Activated effector memory CD4-positive, alpha-beta T cell treated with Interleukin-2 at 50 U/mL for 16 hours (primary cell): Measurements from ENCODE around the gene CLIC2.

ENCODE experiments used
- DNase-seq: peaks from one replicate; pipeline ENCODE4 v3.0.0-alpha.2; 2020

CLIC2 gene

DNA sequence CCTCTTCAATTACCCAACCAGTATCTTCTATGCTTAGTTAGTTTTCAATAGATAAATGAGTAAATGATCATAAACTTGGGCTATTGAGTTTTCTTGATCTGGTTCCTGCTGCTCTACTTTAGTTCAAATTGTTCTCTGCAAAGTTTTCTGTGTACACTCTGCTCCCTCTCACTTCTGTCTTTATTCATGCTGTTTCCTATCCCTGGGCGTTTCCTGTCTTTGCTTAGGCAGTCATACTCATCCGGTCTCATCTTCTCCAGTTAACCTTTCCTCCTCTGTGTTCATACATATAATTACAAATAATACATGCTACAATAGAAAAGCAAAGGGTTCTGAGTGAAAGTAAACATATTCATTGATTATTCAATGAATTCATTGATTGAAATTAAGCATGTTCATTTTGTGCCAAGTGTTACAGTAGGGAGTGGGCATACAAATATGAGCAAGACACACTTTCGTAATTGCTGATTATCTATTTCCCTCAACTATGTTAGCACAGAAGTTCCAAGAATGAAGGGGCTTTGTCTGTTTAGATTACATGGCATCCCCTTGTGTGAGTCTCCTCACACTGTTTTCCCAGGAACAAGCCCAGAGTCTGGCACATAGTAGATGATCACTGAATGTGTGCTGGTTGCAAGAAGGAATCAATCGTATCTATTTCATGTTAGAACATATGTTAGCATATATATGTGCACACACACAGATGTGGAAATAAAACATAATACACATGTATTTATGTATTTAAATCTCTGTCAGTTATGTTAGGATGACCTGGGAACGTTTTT lies 71.3 kb downstream of the CLIC2 start:
- no peak for DNase-seq

DNA sequence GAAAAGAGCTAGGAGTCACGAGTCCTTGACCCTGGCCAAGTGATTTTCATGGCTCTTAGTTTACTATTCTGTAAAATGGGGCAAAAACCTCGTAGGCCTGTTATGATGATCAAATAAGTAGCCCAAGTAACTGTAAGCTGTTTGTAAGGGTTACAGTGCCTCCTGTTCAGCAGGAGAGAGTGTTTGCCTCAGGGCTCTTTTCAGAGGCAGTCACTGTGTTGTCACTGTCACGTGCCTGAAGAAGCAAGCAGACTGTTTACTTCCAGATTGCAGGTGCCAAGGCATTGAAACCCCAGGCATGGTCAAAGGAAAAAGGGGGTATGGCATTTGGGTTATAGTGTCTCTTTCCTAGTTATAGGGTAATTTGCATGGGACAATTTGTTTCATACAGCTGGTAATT lies 74.7 kb downstream of the CLIC2 start:
- DNase-seq = no peak

DNA sequence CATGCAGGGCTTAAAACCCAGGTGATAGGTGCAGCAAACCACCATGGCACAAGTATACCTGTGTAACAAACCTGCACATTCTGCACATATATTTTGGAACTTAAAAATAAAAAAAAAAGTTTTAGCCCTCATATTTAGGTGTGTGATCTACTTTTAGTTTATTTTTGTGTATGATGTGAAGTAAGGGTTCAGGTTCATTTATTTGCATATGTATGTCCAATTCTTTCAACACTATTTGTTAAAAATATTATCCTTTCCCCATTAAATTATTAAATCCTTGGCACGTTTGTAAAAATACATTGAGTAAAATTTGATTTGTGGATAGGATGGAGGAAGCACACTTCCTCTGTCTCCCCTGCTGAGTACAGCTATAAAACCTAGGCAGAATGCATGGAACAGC lies 83.0 kb downstream of the CLIC2 start:
- no peak for DNase-seq

DNA sequence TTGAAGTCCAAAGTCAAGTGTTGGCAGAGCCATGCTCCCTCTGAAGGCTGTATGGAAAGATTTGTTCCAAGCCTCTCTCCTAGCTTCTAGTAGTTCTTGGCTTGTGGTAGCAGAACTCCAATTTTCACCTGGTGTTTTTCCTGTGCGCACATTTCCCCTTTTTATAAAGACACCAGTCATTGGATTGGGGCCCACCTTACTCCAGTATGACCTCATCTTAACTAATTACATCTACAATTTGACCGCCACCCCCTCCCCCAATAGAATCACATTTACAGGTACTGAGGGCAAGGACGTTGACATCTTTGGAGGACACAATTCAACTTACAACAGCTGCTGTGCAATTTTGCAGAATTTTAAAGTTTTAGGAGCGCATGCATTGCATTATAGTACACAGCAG lies 86.9 kb downstream of the CLIC2 start:
- no peak for DNase-seq

DNA sequence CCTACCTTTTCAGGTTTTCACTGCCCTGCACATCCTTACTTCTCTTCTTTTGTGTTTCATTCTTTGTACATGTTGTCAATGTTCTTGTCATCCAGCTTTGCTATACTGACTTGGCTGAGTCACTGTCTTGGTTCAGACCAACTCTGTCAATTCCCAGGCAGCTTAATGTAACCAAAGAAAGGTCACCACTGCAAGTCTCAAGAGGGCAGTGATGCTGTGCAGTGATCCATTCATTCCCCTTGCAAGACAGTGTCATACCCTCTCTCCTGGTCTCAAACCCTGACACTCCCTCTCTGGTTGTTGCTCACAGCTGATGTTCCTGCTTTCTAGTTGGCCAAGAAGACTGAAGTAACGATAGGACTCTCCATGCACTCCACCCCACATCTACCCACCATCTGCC lies 87.7 kb downstream of the CLIC2 start:
- no peak for DNase-seq

DNA sequence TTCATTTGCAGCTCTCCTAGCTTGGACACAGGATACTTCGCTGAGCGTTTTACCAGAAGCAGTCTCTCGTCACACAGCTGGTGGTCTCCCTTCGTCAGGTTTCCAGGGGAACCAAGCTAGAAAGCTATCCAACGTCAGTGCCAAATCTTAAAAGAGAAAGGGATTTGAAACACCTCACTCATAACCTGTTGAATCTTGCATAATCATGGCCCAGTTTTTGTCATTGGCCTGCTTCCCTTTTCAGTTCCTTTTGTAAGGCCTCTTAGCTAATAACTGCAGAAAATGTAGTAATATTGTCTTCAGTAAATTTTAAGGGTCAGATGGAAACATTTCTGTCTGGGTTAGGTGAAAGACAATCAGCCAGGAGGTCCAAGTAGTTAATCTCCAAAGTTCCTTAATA lies 92.1 kb downstream of the CLIC2 start:
- DNase-seq = no peak

DNA sequence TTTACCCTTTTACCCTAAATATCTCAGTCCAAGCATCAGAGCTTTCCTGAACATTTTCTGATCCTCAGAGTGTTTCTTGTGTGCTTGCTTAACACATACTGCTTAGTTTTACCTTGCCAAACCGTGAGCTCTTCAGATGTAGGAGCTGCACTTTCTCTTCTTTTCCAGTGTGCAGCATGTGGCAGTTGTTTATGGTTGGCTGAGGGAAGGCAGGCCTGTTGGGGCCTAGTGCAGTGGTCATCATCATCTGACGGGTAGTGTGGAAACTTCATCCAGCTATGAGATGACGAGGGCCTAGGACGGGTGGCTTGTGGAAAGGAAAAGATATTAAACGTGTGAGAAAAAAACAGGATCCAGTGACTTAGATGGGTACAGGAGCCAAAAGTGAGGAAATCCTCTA lies 96.7 kb downstream of the CLIC2 start:
- no peak for DNase-seq

DNA sequence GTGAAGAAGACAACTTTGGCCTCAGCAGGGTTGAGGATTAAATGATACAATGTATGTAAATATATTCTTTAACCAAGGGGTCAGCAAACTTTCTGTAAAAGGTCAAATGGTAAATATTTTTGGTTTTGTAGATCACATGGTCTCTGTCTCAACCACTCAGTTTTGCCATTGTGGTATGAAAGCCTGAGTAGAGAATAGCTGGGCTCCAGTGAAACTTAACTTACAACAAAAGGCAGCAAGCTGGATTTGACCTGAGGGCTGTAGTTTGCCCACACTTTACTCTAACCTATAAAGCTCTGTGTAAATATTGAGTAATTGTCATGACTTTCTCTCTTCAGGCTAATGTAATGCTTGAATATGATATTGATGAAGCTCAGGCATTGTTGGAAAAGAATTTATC lies 98.5 kb downstream of the CLIC2 start:
- no peak for DNase-seq

DNA sequence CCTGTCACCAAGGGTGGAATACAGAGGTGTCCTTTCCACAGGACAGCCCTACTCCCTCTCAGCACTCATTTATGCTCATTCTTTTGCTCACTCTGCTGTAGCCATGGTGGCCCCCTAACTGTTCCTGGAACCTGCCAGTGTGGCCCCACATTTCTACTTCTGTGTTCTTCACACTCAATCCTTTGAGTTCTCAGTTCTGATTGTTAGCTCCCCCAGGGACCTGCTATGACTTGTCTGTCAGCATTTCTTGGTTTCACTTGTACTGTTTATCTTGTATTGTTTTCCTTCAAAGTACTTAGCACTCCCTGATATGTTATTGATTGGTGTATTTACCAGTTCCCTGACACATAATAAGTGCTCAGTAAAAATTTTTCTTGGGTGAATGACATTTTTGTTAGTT lies 103.3 kb downstream of the CLIC2 start:
- no peak for DNase-seq
